KMS-11 (cell line): ENCODE results near the gene CEACAM20.
"Not testable (repeated sequence)": the region's sequence is repeated elsewhere in the genome, so short reads cannot be mapped to it uniquely, and the experiment has no call there.

Experiments
- H2AFZ ChIP-seq: fragments of 200-600 bp; sonication (generic); 2 replicates; pipeline ENCODE4 v1.6.1; 2016; ENCODE audit warnings: antibody characterized with exemption, mixed run types, low read depth
- H3K27ac ChIP-seq: fragments of 200-600 bp; sonication (generic); 2 replicates; pipeline ENCODE4 v1.6.1; 2016; ENCODE audit warnings: mild to moderate bottlenecking, mixed run types
- H3K27me3 ChIP-seq: fragments of 200-600 bp; sonication (generic); 2 replicates; pipeline ENCODE4 v1.6.1; 2017; ENCODE audit warnings: mild to moderate bottlenecking, low read depth, mixed run types, moderate library complexity; ENCODE audit not compliant: insufficient read depth
- H3K36me3 ChIP-seq: fragments of 200-600 bp; sonication (generic); 2 replicates; pipeline ENCODE4 v1.6.1; 2017; ENCODE audit warnings: mild to moderate bottlenecking, mixed run types; ENCODE audit not compliant: insufficient read depth
- H3K4me1 ChIP-seq: fragments of 200-600 bp; sonication (generic); 2 replicates; pipeline ENCODE4 v1.6.1; 2016; ENCODE audit warnings: mild to moderate bottlenecking, low read depth, mixed run types; ENCODE audit not compliant: poor library complexity, severe bottlenecking
- H3K4me2 ChIP-seq: fragments of 200-600 bp; sonication (generic); 2 replicates; pipeline ENCODE4 v1.7.0; 2016; ENCODE audit warnings: mild to moderate bottlenecking, mixed run types
- H3K4me3 ChIP-seq: fragments of 200-600 bp; sonication (generic); IDR thresholded peaks from 2 replicates; pipeline ENCODE4 v1.6.1; 2017; ENCODE audit warnings: low read depth, low read length, mixed read lengths; ENCODE audit not compliant: insufficient read depth
- H3K79me2 ChIP-seq: fragments of 200-600 bp; sonication (generic); 2 replicates; pipeline ENCODE4 v1.6.1; 2016; ENCODE audit warnings: low read depth, mixed run types; ENCODE audit not compliant: insufficient read depth
- H3K9ac ChIP-seq: fragments of 200-600 bp; sonication (generic); 2 replicates; pipeline ENCODE4 v1.6.1; 2016; ENCODE audit warnings: mild to moderate bottlenecking, mixed run types
- H4K20me1 ChIP-seq: fragments of 200-600 bp; sonication (generic); 2 replicates; pipeline ENCODE4 v1.6.1; 2016; ENCODE audit warnings: mild to moderate bottlenecking, mixed run types; ENCODE audit not compliant: insufficient read depth
- CTCF ChIP-seq: fragments of 200-600 bp; sonication (generic); conservative IDR thresholded peaks from 2 replicates; pipeline ENCODE4 v1.6.1; 2017; ENCODE audit warnings: low read depth, mild to moderate bottlenecking, antibody characterized with exemption, low read length, moderate library complexity, mixed read lengths

Gene CEACAM20

DNA sequence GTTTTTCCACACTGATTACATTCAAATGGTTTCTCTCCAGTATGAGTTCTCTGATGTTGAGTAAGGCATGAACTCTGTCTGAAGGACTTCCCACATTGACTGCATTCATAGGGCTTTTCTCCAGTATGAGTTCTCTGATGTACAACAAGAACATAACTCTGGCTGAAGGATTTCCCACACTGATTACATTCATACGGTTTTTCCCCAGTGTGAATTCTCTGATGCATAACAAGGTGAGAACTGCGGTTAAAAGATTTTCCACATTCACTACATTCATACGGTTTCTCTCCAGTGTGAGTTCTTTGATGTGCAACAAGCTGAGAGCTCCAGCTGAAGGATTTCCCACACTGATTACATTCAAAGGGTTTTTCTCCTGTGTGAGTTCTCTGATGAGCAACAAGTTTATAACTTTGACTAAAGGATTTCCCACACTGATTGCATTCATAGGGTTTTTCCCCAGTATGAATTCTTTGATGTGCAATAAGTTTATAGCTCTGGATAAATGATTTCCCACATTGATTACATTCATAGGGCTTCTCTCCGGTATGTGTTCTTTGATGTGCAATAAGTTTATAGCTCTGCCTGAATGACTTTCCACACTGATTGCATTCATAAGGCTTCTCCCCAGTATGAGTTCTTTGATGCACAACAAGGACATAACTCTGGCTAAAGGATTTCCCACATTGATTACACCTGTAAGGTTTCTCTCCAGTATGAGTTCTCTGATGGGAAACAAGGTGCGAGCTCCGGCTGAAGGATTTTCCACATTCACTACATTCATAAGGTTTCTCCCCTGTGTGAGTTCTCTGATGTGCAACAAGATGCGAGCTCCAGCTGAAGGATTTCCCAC lies 52.7 kb downstream of the CEACAM20 start:
- Histone ChIP-seq H3K27me3 (no peaks in the 10 kb centered on the region), H2AFZ (no peak overlapping the region), H3K4me1 (no peaks in the 10 kb centered on the region), H3K4me2 (no peak overlapping the region), H3K27ac (no peak overlapping the region), H3K9ac (no peak overlapping the region), H4K20me1 (no peaks in the 10 kb centered on the region), H3K79me2 (no peaks in the 10 kb centered on the region), H3K4me3 (no peak overlapping the region), H3K36me3 (peaks cover 29% of the 10 kb centered on the region; the same call in 1 of the 2 replicates)
- no peak for TF ChIP-seq CTCF

- not testable (repeated sequence) for H3K4me1 ChIP-seq, H3K4me2 ChIP-seq, H3K36me3 ChIP-seq, H3K9ac ChIP-seq, H4K20me1 ChIP-seq, H3K27me3 ChIP-seq, H3K4me3 ChIP-seq, H2AFZ ChIP-seq, H3K27ac ChIP-seq, H3K79me2 ChIP-seq
Measured at GRCh38 chr19:44468730-44469129, 60.7 kb downstream of the CEACAM20 start.

GRCh38 chr19:44462600-44463286 lies 66.7 kb downstream of the CEACAM20 start:
- H3K9ac ChIP-seq, H3K79me2 ChIP-seq, H3K27ac ChIP-seq, H3K4me1 ChIP-seq, H3K4me2 ChIP-seq, H3K27me3 ChIP-seq, H3K36me3 ChIP-seq, H2AFZ ChIP-seq, H4K20me1 ChIP-seq, H3K4me3 ChIP-seq: not testable (repeated sequence)
